Measurements from ENCODE around the gene LRRC3B. TPM values are rescaled to one million over a fixed set of nuclear protein-coding genes. Genes with fewer than 3 reads are reported as not detected.
"Not testable (repeated sequence)": the region's sequence is repeated elsewhere in the genome, so short reads cannot be mapped to it uniquely, and the experiment has no call there.

LRRC3B gene
- polyA plus RNA-seq, 1 donor from 2014 or later = 56.4 TPM

DNA sequence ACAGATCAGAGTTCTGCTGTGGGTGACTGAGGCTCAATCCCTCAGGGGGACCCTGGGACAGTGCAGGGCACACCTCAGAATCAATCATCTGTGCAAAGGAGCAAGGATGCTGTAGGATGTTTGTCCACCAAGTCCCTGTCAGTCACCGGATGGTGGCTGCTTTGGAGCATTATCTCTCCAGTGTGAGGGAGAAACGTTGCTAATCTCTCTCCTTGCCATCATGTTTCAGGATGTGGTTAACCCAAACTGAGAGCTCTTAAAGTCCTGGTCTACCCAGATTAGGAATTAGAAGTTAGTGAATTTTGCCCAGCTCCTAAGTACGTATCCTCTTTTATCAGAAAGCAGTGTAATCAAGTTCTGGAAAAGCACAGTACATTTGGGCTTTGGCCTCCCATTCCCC lies 26.2 kb upstream of the LRRC3B start:
- Histone ChIP-seq H3K79me2 (replicated peaks; ENCODE audit: insufficient read depth, low read length) (no peaks in the 10 kb centered on the region), H3K36me3 (ENCODE audit: insufficient read depth, low read length) (no peaks in the 10 kb centered on the region), H3K9me2 (ENCODE audit: insufficient read depth, low read length) (no peaks in the 10 kb centered on the region), H3K27me3 (ENCODE audit: insufficient read depth, low read depth, low read length) (no peaks in the 10 kb centered on the region), H4K20me1 (ENCODE audit: insufficient read depth) (no peaks in the 10 kb centered on the region), H3K9me3 (ENCODE audit: low read length) (no peaks in the 10 kb centered on the region), H3K4me2 (ENCODE audit: low read length) (no peak overlapping the region), H3K9ac (ENCODE audit: low read length) (no peak overlapping the region), H2AFZ (ENCODE audit: low read depth, low read length) (no peak overlapping the region), H3F3A (ENCODE audit: insufficient read depth, low read length, poor library complexity, severe bottlenecking) (no peaks in the 10 kb centered on the region), H3K4me3 (ENCODE audit: low read length) (no peak overlapping the region), H3K27ac (ENCODE audit: low read length) (no peak overlapping the region)
- TF ChIP-seq REST (IDR thresholded peaks at IDR 0.05; ENCODE audit: borderline replicate concordance) = no peak
- TF ChIP-seq EP300 (conservative IDR thresholded peaks at IDR 0.05; ENCODE audit: poor library complexity, severe bottlenecking) = no peak
- TF ChIP-seq POLR2AphosphoS5 (IDR thresholded peaks at IDR 0.05) = no peak
- no peak for TF ChIP-seq CTCF (IDR thresholded peaks at IDR 0.05; ENCODE audit: poor library complexity, severe bottlenecking)
- TF ChIP-seq RAD21 (conservative IDR thresholded peaks at IDR 0.05) = no peak
- no peak for TF ChIP-seq TAF1 (IDR thresholded peaks at IDR 0.05; ENCODE audit: low read depth)
- no peak for TF ChIP-seq EZH2 (IDR thresholded peaks at IDR 0.05; ENCODE audit: borderline replicate concordance, insufficient read depth, low read length, poor library complexity, severe bottlenecking)
- no peak for TF ChIP-seq MXI1 (conservative IDR thresholded peaks at IDR 0.05; ENCODE audit: poor library complexity, severe bottlenecking)
- no peak for TF ChIP-seq SMC3 (conservative IDR thresholded peaks at IDR 0.05; ENCODE audit: poor library complexity)

GRCh38 chr3:26603311-26603710 lies 19.3 kb upstream of the LRRC3B start:
- H3K27ac ChIP-seq (ENCODE audit: low read length); H3K9me3 ChIP-seq (ENCODE audit: low read length); H3K79me2 ChIP-seq (replicated peaks; ENCODE audit: insufficient read depth, low read length); H3K4me3 ChIP-seq (ENCODE audit: low read length); H3F3A ChIP-seq (ENCODE audit: insufficient read depth, low read length, poor library complexity, severe bottlenecking); H3K4me2 ChIP-seq (ENCODE audit: low read length); H4K20me1 ChIP-seq (ENCODE audit: insufficient read depth); H3K36me3 ChIP-seq (ENCODE audit: insufficient read depth, low read length); H3K9me2 ChIP-seq (ENCODE audit: insufficient read depth, low read length); H3K27me3 ChIP-seq (ENCODE audit: insufficient read depth, low read depth, low read length); H3K9ac ChIP-seq (ENCODE audit: low read length); H2AFZ ChIP-seq (ENCODE audit: low read depth, low read length): not testable (repeated sequence)

DNA sequence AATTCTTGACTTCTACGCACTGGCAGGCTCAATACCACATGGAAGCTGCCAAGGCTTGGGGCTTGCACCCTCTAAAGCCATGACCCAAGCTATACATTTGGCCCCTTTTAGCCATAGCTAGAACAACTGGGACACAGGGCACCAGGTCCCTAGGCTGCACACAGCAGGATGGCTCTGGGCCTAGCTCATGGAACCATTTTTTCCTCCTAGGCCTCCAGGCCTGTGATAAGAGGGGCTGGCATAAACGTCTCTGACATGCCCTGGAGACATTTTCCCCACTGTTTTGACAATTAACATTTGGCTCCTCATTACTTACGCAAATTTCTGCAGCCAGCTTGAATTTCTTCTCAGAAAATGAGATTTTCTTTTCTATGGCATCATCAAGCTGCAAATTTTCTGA lies 18.8 kb upstream of the LRRC3B start:
- H3K27me3 ChIP-seq (ENCODE audit: insufficient read depth, low read depth, low read length); H3F3A ChIP-seq (ENCODE audit: insufficient read depth, low read length, poor library complexity, severe bottlenecking); H3K9ac ChIP-seq (ENCODE audit: low read length); H3K27ac ChIP-seq (ENCODE audit: low read length); H2AFZ ChIP-seq (ENCODE audit: low read depth, low read length); H3K4me2 ChIP-seq (ENCODE audit: low read length); H3K36me3 ChIP-seq (ENCODE audit: insufficient read depth, low read length); H3K9me2 ChIP-seq (ENCODE audit: insufficient read depth, low read length); H4K20me1 ChIP-seq (ENCODE audit: insufficient read depth); H3K4me3 ChIP-seq (ENCODE audit: low read length); H3K79me2 ChIP-seq (replicated peaks; ENCODE audit: insufficient read depth, low read length); H3K9me3 ChIP-seq (ENCODE audit: low read length): not testable (repeated sequence)

All from neural cell (in vitro differentiated cells).